Measurements from ENCODE around the gene ADIPOR1.
"Not testable (repeated sequence)": the region's sequence is repeated elsewhere in the genome, so short reads cannot be mapped to it uniquely, and the experiment has no call there.

Gene ADIPOR1

GRCh38 chr1:202968351-202968750, 10.2 kb upstream of the ADIPOR1 start:
- no peak for DNase-seq

- no peak for DNase-seq
These were observed 9.7 kb upstream of the ADIPOR1 start for GRCh38 chr1:202967684-202968281.

DNA sequence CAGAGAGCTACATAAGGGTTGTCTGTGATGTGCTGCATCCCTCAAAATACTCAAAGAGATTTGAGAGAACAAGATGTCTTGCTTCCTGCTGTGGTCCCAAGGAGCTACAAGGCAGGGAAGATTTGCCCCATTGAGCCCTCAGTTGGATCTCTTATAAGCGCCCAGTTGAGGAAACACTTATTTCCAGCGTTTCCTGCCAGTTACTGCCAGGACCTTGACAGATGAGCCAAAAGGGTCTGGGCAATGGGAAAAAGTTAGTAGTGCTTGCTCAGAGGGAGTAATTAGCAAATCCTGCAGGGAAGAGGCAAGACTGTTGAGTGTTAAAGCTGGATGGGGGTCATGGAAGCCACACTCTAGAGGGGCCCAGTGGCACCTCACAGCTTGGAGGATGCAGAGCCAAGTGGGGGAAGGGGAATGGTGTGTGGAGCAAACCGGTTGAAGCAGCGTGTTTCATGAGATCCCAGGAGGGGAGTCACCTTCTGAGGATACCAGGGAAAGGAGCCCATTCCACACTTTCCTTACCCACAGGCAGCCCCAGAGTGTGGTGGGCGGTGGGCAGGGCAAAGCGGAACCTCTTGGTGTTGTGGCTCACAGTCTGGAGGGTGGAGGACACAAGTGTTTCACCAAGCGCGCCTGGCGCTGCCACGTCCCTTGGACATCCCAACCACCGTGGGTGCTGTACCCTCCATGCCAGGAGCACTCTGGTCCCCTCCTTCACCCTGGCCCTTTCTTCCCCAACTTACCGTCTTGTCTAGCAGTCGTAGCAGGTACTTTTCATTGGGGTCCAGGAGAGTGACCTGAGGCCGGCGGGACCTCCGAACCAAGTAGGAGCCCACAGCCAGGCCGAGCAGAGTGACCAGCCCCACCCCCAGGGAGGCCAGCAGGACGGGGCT, 8.1 kb upstream of the ADIPOR1 start:
- no peak for DNase-seq

GRCh38 chr1:202965422-202965821, 7.3 kb upstream of the ADIPOR1 start:
- no peak for DNase-seq

DNA sequence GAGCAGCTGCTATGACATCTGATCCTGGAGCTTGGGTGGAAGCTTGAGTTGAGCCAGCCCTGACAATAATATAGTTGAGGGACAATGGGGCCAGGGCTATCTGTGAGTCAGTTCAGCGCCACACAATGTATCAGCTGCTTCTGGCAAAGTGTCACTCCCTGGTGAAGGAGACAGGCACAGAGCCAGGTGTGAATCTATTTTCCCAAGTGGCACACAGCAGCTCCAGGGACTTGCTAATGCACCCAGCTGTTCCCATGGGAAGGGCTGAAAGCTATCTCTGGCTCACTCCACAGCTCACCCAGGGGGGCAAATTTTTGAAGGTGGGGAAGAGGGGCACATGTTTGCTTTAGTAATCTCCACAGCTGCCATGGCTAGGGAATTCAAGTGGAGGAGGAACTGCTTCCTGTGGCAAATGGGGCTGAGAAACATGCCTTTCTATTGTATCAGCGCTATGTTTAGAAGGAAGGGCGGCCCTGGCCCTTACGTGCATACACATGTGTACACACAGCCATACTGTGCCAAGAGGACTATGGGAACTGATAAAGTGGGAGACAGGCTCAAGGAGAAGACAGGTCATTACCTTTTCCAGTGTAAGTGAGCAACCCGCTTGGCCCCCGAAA, 6.8 kb upstream of the ADIPOR1 start:
- peak; percentile 95 for DNase-seq

- no peak for DNase-seq
These were observed 3.2 kb upstream of the ADIPOR1 start for GRCh38 chr1:202961220-202961880.

DNA sequence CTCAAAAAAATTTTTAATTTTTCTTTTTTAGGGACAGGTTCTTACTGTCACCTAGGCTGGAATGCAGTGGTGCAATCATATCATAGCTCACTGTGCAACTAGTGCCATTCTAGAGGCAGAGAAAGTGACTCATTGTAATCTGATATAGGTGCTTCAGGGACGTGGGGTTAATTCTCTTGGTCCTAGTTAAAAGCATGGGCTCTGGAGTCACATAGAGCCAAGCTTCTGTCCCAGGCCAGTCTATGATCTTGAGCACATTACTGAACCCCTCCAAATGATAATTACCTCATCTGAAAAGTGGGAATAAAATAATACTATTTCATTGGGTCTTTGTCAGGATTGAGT, 1.1 kb upstream of the ADIPOR1 start:
- DNase-seq, result no peak

- no peak for DNase-seq
These were observed 598 bp upstream of the ADIPOR1 start for GRCh38 chr1:202958544-202959275.

DNA sequence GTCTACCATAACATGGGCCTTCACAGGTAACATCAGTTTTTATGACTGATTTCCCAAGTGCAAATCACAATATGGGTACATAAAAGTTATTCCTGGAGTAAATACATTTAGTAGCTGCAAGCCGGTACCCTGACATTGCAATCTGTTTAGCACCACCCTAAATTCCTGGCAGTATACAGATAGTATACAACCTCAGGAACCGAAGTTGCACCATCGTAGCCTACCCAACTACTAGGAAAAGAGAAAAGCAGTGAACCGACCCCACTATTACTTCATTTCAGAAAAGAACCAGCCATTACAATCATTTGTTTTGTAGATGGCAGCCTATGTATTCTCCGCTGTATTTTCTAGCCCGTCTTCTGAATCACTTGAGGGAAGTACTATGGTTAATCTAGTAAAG, 1.1 kb downstream of the ADIPOR1 start:
- DNase-seq, result no peak

- DNase-seq, result no peak
These were observed 3.9 kb downstream of the ADIPOR1 start for GRCh38 chr1:202954057-202954745.

GRCh38 chr1:202953392-202953791, 4.7 kb downstream of the ADIPOR1 start:
- no peak for DNase-seq

GRCh38 chr1:202952818-202953217, 5.3 kb downstream of the ADIPOR1 start:
- no peak for DNase-seq

DNA sequence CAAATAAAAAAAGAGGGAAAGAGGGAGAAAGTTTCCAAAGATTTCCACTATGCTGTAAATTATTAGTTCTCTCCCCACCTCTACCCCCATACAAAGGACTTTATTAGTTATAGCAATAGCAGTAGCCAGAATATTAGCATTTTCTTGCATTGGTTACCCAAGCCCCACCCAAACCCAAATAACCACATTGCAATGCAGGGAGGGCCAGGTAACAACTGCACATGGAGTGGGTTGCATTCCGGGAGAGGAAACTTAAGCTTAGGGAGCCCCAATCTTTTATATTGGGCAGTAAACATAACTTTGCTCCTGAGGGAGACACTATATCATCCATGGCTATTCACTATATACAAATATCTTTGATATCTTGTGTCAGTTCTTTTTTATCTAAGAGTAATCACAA, 6.0 kb downstream of the ADIPOR1 start:
- DNase-seq, result no peak

DNA sequence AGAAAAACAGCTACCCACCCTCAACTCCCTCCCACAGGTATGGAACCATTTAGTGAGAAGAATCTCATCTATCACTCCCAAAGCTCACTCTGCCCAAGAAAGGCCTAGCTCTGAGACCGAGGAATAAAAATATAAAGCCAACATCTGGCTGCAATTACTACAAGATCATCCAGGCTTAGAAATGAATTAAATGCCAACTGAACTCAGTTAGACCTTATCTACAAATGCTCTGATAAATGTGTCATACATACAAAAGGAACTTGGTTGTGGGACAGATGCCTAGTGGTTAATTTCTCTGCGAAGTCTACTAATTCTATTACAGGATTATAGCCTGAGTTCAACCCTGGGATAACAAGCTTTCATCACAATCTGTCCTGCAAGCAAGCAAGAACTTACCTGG, 6.7 kb downstream of the ADIPOR1 start:
- no peak for DNase-seq

- no peak for DNase-seq
These were observed 12.6 kb downstream of the ADIPOR1 start for GRCh38 chr1:202945483-202945882.

DNA sequence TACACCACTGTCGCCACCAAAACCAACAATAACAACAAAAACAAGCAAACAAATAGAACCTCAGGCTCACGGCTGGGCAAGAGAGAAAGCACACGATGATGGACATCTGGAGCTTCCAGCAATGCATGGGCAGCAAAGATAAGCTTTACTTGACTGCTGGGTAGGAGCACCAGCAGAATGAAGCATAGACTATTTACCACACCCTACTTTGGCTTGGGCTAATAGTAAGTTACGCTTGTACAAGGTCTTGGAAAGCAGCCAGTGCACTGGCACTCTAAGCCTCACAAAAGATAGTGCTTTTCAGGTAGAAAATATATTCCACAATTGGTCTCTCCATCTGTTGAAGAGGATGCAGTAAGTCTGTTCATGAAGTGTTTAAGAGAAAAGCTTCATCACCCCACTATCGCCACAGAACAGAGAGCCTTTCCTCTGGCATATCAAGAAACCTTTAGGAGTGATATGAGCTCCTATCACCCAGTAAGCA, 13.6 kb downstream of the ADIPOR1 start:
- DNase-seq, result no peak

DNA sequence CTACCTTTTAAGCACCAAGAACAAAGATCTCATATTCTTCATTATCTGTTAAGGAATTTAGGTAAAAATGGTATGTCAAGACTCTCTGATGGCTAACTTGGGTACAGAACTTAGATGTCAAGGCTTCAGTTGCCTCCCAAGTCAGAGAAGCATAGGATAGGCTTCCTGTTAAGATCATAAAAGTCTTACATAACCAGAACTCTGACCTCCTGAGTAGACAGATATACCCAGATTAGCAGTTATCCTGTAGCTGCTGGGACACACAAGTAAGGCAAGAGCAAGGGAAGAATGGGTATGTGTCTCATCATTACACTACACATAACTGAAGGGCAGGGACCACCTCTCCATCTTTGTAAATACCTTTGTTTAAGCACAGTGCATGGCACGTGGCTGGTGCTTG, 15.7 kb downstream of the ADIPOR1 start:
- no peak for DNase-seq

DNA sequence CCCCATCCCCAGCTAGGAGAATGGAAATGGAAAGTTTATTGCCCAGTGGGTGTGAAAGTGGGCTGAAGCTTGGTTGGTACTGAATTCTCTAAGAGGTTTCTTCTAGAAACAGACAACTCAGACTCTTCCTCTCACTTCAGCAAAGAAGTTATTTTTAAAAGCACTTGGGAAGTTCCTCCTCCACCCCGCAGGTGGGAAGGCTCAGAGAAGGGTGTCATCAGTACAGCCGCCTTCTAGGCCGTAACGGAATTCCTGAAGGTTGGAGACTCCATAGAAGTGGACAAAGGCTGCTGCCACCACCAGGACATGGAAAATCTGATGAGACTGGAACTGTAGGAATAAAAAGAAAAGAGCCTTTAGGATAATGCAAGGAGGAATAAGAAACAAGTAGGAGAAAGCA, 16.7 kb downstream of the ADIPOR1 start:
- no peak for DNase-seq

DNA sequence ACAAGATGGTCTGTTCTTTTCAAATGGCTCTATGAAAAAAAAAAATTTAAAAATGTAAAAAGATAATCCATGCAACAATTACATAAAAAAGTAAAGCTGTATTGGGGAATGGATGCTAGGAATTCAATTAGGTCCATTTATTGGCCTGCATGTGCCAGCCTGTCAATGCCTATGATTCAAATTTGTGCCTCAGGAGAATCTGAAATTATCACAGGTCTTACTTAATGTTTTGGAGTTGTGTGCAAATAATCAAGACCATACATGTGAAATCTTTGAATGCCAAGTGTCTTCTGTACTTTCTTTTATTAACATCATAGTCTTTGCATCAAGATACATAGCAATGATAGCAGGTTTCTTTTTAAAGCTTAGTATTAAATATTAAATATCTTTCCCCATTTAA, 17.6 kb downstream of the ADIPOR1 start:
- no peak for DNase-seq

- DNase-seq, result no peak
These were observed 19.7 kb downstream of the ADIPOR1 start for GRCh38 chr1:202938287-202938925.

GRCh38 chr1:202936409-202936808, 21.7 kb downstream of the ADIPOR1 start:
- not testable (repeated sequence) for DNase-seq

DNA sequence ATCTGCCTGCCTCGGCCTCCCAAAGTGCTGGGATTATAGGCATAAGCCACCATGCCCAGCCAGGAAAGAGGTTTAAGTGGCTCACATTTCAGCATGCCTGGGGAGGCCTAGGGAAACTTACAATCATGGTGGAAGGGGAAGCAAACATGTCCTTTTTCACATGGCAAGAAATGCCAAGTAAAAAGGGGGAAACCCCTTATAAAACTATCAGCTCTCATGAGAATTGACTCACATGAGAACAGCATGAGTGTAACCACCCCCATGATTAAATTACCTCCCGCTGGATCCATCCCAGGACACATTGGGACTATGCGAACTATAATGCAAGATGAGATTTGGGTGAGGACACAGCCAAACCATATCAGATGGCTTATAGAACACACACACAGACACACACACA, 22.3 kb downstream of the ADIPOR1 start:
- no peak for DNase-seq
